ENCODE measurements around the gene XRN1. TPM values are rescaled to one million over a fixed set of nuclear protein-coding genes. Genes with fewer than 3 reads are reported as not detected.

The XRN1 gene
- total and polyA plus RNA-seq, 2 donors (not counting 1 experiment from before 2014, with no cell fraction given), result 6.3 to 91.8 TPM

- H3K27me3 Mint-ChIP-seq, result peaks cover 6% of the 10 kb centered on the region
- WGBS (ENCODE audit: insufficient coverage), result no CpG with 5 or more reads among the region's 1 CpG
- H3K4me1 ChIP-seq (ENCODE audit: control insufficient read depth in 2 of 2, insufficient read depth in 2 of 2, low read length in 2 of 2), result no peaks in the 10 kb centered on the region
- ChIA-PET CTCF (interaction anchor here (1.4 kb wide), 1 partner anchor 10 kb away, joined by 3 read pairs; no protein-coding TSS in a partner anchor), POLR2A (no interaction called here)
- no peak overlapping the region for H3K27ac Mint-ChIP-seq
- TF ChIP-seq, protein P1, sequence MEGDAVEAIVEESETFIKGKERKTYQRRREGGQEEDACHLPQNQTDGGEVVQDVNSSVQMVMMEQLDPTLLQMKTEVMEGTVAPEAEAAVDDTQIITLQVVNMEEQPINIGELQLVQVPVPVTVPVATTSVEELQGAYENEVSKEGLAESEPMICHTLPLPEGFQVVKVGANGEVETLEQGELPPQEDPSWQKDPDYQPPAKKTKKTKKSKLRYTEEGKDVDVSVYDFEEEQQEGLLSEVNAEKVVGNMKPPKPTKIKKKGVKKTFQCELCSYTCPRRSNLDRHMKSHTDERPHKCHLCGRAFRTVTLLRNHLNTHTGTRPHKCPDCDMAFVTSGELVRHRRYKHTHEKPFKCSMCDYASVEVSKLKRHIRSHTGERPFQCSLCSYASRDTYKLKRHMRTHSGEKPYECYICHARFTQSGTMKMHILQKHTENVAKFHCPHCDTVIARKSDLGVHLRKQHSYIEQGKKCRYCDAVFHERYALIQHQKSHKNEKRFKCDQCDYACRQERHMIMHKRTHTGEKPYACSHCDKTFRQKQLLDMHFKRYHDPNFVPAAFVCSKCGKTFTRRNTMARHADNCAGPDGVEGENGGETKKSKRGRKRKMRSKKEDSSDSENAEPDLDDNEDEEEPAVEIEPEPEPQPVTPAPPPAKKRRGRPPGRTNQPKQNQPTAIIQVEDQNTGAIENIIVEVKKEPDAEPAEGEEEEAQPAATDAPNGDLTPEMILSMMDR (IDR thresholded peaks at IDR 0.05), result no peak
- no peak for TF ChIP-seq EZH2 (IDR thresholded peaks at IDR 0.05; ENCODE audit: borderline replicate concordance, insufficient read depth, low read depth, low read length, poor library complexity, severe bottlenecking)
- H3K9me3 ChIP-seq (ENCODE audit: control extremely low read depth in 1 of 3, control insufficient read depth in 2 of 3, insufficient read depth in 1 of 3, low read length in 2 of 3), result no peaks in the 10 kb centered on the region
- no peaks in the 10 kb centered on the region for H3K4me1 Mint-ChIP-seq
- H3K79me2 ChIP-seq (ENCODE audit: control insufficient read depth, insufficient read depth, low read length), result no peaks in the 10 kb centered on the region
- H3K4me3 ChIP-seq (ENCODE audit: control extremely low read depth in 1 of 5, extremely low read depth in 1 of 5, insufficient read depth in 1 of 5, low read depth in 2 of 5, low read length in 4 of 5), result no peak overlapping the region
- no peak overlapping the region for H3K4me3 Mint-ChIP-seq
- no peak overlapping the region for H3K9ac ChIP-seq (ENCODE audit: low read length)
- H3K27ac ChIP-seq (ENCODE audit: low read length in 2 of 2), result no peak overlapping the region
- intact Hi-C loops (cut with micrococcal nuclease), result no loop called here
- ATAC-seq (ENCODE audit: low read depth) (no peak), DNase-seq (no peak)
- no peaks in the 10 kb centered on the region for H3K9me3 Mint-ChIP-seq (ENCODE audit: insufficient read depth)
- no peak overlapping the region for H3K4me2 ChIP-seq (replicated peaks; ENCODE audit: low read depth, low read length, poor library complexity, severe bottlenecking)
- no peak overlapping the region for H2AFZ ChIP-seq (ENCODE audit: insufficient read depth, low read depth, low read length, poor library complexity, severe bottlenecking)
- H4K20me1 ChIP-seq (ENCODE audit: control insufficient read depth, insufficient read depth, low read length, poor library complexity, severe bottlenecking), result no peaks in the 10 kb centered on the region
- no peaks in the 10 kb centered on the region for H3K27me3 ChIP-seq (replicated peaks in 1 of 4; ENCODE audit: control extremely low read depth in 1 of 4, control insufficient read depth in 3 of 4, insufficient read depth in 4 of 4, low read length in 3 of 4)
- H3K36me3 ChIP-seq (replicated peaks in 1 of 2; ENCODE audit: control extremely low read depth in 1 of 2, control insufficient read depth in 1 of 2, extremely low read depth in 1 of 2, insufficient read depth in 2 of 2, low read length in 1 of 2), result no peaks in the 10 kb centered on the region
Observed at GRCh38 chr3:142269767-142270166, 178.1 kb downstream of the XRN1 start.

DNA sequence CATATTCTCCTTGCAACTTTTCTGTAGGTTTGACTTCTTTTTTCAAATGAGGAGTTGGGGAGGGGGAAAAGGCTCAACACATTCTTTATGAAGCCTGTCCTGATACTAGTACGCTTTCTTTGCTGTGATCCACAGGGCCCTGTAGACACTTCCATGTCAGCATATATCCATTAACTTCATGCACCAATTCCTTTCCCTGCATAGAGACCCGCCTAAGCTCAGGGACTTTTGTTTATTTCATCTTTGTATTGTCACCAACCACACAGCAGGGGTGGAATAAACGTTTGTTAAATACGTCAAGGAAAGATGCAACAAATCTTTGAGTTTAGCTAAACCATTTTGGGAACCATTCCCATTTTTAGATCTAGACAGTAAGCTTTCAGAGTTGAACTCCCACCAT is 179.4 kb downstream of the XRN1 start:
- Histone ChIP-seq H2AFZ (ENCODE audit: insufficient read depth, low read depth, low read length, poor library complexity, severe bottlenecking) (no peak overlapping the region), H3K9me3 (ENCODE audit: control extremely low read depth in 1 of 3, control insufficient read depth in 2 of 3, insufficient read depth in 1 of 3, low read length in 2 of 3) (no peaks in the 10 kb centered on the region), H3K27ac (ENCODE audit: low read length in 2 of 2) (no peak overlapping the region), H3K4me1 (ENCODE audit: control insufficient read depth in 2 of 2, insufficient read depth in 2 of 2, low read length in 2 of 2) (no peaks in the 10 kb centered on the region), H3K4me2 (replicated peaks; ENCODE audit: low read depth, low read length, poor library complexity, severe bottlenecking) (no peak overlapping the region), H4K20me1 (ENCODE audit: control insufficient read depth, insufficient read depth, low read length, poor library complexity, severe bottlenecking) (no peaks in the 10 kb centered on the region), H3K4me3 (ENCODE audit: control extremely low read depth in 1 of 5, extremely low read depth in 1 of 5, insufficient read depth in 1 of 5, low read depth in 2 of 5, low read length in 4 of 5) (no peak overlapping the region), H3K27me3 (replicated peaks in 1 of 4; ENCODE audit: control extremely low read depth in 1 of 4, control insufficient read depth in 3 of 4, insufficient read depth in 4 of 4, low read length in 3 of 4) (no peaks in the 10 kb centered on the region), H3K36me3 (replicated peaks in 1 of 2; ENCODE audit: control extremely low read depth in 1 of 2, control insufficient read depth in 1 of 2, extremely low read depth in 1 of 2, insufficient read depth in 2 of 2, low read length in 1 of 2) (no peaks in the 10 kb centered on the region), H3K9ac (ENCODE audit: low read length) (no peak overlapping the region), H3K79me2 (ENCODE audit: control insufficient read depth, insufficient read depth, low read length) (no peaks in the 10 kb centered on the region)
- TF ChIP-seq, protein P1 (IDR thresholded peaks at IDR 0.05), result no peak
- TF ChIP-seq EZH2 (IDR thresholded peaks at IDR 0.05; ENCODE audit: borderline replicate concordance, insufficient read depth, low read depth, low read length, poor library complexity, severe bottlenecking), result no peak
- WGBS (ENCODE audit: insufficient coverage), result 100% methylated on average over 4 of the region's 4 CpGs
- no peak for ATAC-seq (ENCODE audit: low read depth)
- ChIA-PET CTCF (no interaction called here), POLR2A (no interaction called here)
- Mint-ChIP-seq H3K4me1 (no peaks in the 10 kb centered on the region), H3K4me3 (no peak overlapping the region), H3K27me3 (peaks cover 6% of the 10 kb centered on the region), H3K9me3 (ENCODE audit: insufficient read depth) (no peaks in the 10 kb centered on the region), H3K27ac (no peak overlapping the region)
- DNase-seq, result no peak
- intact Hi-C loops (cut with micrococcal nuclease), result no loop called here
